ENCODE results near the gene KCNG3. TPM values are rescaled to one million over a fixed set of nuclear protein-coding genes. Genes with fewer than 3 reads are reported as not detected.

Gene KCNG3
- total RNA-seq, 2 donors from 2014 or later: 2.5 to 2.7 TPM

DNA sequence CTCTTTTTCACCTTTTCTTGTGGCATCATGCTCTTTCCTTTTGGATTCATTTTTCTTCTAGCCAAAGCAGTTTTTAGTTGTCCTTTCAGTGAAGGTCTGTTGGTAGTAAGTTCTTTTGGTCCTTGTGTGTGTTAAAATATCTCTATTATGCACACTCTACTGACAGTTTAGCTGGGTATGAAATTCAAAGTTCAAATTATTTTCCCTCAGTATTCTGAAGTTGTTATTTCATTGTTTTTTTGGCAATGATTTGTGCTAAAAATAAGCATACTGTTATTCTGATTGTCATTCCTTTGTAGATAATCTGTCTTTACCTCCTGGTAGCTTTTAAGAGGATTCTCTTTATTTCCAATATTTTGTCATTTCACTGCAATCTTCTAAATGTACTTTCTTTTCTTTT lies 79.6 kb downstream of the KCNG3 start:
- Histone ChIP-seq H3K27ac (no peak overlapping the region), H3K9me3 (no peaks in the 10 kb centered on the region), H3K4me3 (no peak overlapping the region), H3K4me1 (no peaks in the 10 kb centered on the region), H3K27me3 (no peaks in the 10 kb centered on the region), H3K36me3 (no peaks in the 10 kb centered on the region), H3K9ac (ENCODE audit: low read depth in 2 of 2, low read length in 2 of 2) (no peak overlapping the region)
- intact Hi-C loops (cut with DNase I): no loop called here
- DNase-seq: no peak
- TF ChIP-seq, protein P1, sequence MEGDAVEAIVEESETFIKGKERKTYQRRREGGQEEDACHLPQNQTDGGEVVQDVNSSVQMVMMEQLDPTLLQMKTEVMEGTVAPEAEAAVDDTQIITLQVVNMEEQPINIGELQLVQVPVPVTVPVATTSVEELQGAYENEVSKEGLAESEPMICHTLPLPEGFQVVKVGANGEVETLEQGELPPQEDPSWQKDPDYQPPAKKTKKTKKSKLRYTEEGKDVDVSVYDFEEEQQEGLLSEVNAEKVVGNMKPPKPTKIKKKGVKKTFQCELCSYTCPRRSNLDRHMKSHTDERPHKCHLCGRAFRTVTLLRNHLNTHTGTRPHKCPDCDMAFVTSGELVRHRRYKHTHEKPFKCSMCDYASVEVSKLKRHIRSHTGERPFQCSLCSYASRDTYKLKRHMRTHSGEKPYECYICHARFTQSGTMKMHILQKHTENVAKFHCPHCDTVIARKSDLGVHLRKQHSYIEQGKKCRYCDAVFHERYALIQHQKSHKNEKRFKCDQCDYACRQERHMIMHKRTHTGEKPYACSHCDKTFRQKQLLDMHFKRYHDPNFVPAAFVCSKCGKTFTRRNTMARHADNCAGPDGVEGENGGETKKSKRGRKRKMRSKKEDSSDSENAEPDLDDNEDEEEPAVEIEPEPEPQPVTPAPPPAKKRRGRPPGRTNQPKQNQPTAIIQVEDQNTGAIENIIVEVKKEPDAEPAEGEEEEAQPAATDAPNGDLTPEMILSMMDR (IDR thresholded peaks at IDR 0.05): no peak

DNA sequence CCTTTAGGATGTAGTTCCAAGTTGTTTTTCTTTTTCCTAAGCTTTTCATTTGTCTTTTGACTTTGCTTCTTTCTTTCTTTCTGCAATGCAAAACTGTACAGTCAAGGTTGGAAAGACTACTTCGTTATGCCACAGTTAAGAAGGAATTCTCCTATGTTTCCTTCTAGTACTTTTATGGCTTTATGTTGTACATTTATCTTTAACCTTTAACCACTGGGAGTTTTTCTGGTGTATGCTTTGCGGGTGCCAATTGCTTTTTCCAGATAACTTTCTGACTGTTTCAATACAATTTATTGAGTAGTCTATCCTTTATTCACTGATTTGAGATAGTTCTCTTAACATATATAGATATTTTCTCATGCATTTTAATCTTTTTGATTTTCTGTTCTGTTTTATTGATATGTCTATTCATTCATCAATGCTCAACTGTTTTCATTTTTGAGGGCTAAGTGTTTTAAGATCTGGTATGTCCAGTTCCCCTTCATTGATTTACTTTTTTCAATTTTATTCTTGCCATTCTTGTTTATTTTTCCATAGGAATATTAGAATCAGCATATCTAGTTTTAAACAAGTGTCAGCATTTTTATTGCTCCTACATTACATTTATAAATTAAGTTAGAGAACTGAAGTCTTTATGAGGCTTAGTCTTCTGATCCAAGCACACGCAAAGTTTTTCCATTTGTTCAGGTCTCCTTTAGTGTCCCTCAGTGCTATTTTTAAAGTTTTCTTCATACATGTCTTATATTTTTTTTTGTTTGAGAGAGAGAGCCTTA lies 82.9 kb downstream of the KCNG3 start:
- no peak overlapping the region for H3K4me3 ChIP-seq
- TF ChIP-seq, protein P1 (IDR thresholded peaks at IDR 0.05): no peak
- no peak overlapping the region for H3K9ac ChIP-seq (ENCODE audit: low read depth in 2 of 2, low read length in 2 of 2)
- no peaks in the 10 kb centered on the region for H3K4me1 ChIP-seq
- no peak for DNase-seq
- intact Hi-C loops (cut with DNase I): no loop called here
- no peaks in the 10 kb centered on the region for H3K9me3 ChIP-seq
- no peaks in the 10 kb centered on the region for H3K36me3 ChIP-seq
- no peak overlapping the region for H3K27ac ChIP-seq
- no peaks in the 10 kb centered on the region for H3K27me3 ChIP-seq

DNA sequence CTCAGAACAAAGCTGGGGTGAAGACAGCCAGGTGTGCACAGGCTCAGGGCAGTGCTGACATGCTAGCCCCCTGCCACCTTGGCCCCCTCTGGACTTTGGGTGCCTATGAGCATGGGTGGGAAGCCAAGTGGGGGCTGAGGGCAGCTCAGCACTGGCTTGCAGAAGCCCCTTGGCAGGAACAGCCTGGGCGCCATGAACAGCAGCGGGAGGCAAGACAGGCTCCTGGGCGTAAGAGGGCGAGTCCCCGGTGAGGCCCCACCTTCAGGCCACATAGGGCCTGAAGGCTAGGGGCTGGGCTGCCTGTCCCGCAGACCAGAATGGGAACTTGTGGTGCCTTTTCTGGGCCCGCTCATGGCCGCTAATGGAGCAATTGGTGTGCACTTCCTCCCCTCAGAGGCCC lies 85.8 kb downstream of the KCNG3 start:
- no peak for DNase-seq

DNA sequence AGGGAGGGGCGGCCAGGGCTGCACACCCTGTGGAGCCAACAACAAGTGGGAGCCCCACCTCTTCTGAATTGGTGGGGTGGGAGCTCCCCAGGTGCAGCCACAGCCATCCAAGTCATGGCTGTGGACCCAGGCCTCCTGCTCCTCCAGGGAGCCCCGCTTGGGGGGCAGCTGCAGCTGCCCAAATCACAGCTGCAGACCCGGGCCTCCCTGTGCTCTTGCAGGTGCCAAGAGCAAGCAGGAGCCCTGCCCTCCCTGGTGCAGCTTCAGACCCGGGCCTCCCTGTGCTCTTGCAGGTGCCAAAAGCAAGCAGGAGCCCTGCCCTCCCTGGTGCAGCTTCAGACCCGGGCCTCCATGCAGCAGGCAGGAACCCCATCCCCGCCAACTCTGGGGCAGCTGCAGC lies 86.3 kb downstream of the KCNG3 start:
- DNase-seq: no peak
- Histone ChIP-seq H3K4me3 (no peak overlapping the region), H3K9me3 (no peaks in the 10 kb centered on the region), H3K4me1 (no peaks in the 10 kb centered on the region), H3K27ac (no peak overlapping the region), H3K27me3 (no peaks in the 10 kb centered on the region), H3K9ac (ENCODE audit: low read depth in 2 of 2, low read length in 2 of 2) (no peak overlapping the region), H3K36me3 (no peaks in the 10 kb centered on the region)
- TF ChIP-seq, protein P1 (IDR thresholded peaks at IDR 0.05): no peak
- intact Hi-C loops (cut with DNase I): no loop called here

More for the DNA sequence above, 85.8 kb downstream of the KCNG3 start:
- intact Hi-C loops (cut with DNase I): no loop called here
- Histone ChIP-seq H3K4me1 (no peaks in the 10 kb centered on the region), H3K4me3 (no peak overlapping the region), H3K36me3 (no peaks in the 10 kb centered on the region), H3K9me3 (no peaks in the 10 kb centered on the region), H3K27ac (no peak overlapping the region), H3K27me3 (no peaks in the 10 kb centered on the region), H3K9ac (ENCODE audit: low read depth in 2 of 2, low read length in 2 of 2) (no peak overlapping the region)
- TF ChIP-seq, protein P1 (IDR thresholded peaks at IDR 0.05): no peak

DNA sequence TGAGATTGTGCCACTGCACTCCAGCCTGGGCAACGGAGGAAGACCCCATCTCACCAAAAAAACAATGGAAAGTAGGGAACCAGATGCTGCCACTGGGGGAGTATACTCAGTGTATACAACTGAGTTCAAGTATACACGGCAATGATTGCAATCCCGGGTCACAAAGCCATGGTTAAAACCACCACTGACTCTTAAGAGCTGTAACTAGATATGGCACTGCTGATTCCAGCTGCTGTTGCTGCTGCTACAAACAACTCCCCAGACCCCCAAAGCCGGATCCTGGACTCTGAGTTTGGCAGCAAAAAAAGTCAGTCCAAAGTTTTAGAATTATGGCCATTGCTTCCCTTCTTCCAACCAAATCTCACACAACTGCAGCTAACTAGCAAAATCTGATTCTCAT lies 89.1 kb downstream of the KCNG3 start:
- DNase-seq: no peak
- intact Hi-C loops (cut with DNase I): no loop called here
- Histone ChIP-seq H3K4me3 (no peak overlapping the region), H3K4me1 (no peaks in the 10 kb centered on the region), H3K27ac (no peak overlapping the region), H3K9ac (ENCODE audit: low read depth in 2 of 2, low read length in 2 of 2) (no peak overlapping the region), H3K9me3 (no peaks in the 10 kb centered on the region), H3K27me3 (no peaks in the 10 kb centered on the region), H3K36me3 (no peaks in the 10 kb centered on the region)
- TF ChIP-seq, protein P1 (IDR thresholded peaks at IDR 0.05): no peak
